Hematopoietic multipotent progenitor cell (in vitro differentiated cells): ENCODE data around the gene KCNJ1. TPM values are rescaled to one million over a fixed set of nuclear protein-coding genes. Genes with fewer than 3 reads are reported as not detected.

Experiments
- DNase-seq, 3 donors: peaks; one replicate each; pipeline ENCODE4 v3.0.0-alpha.2; 2011 to 2015; ENCODE audit warnings: low read depth in 2 of 3, low spot score in 2 of 3
- total RNA-seq: library from RNA; depleted of rRNA; stranded (reverse); fragments of >200 nt; gene quantifications from one replicate; pipeline ENCODE4 v1.2.3, GENCODE V29; 2012

Gene KCNJ1
- total RNA-seq = under 0.01 TPM

DNA sequence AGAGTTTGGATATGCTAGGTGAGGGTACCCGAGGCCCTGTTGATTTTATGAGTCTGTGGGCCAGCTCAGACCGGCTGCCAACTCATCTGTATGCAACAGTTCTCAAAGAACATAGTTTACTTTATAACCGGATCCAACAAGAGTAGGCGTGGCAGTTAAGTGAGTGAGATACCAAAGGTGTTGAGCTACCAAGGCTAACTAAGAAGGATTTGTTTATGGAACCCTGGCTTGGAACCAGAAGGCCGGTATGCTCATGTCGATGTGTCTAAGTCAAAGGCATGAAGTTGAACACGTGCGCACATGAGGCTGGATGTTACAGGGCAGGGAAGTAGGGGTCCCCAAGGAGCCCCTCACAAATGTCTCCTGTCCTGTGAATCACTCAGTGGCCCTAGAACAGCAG lies at the start of gene KCNJ1:
Gene KCNJ1, minus strand, starts transcription at position 20 of the 400 bp plus-strand sequence. CDS start 27,053 bp downstream, outside the sequence.
- DNase-seq = peak in 1 of 3 donors; percentile 31

DNA sequence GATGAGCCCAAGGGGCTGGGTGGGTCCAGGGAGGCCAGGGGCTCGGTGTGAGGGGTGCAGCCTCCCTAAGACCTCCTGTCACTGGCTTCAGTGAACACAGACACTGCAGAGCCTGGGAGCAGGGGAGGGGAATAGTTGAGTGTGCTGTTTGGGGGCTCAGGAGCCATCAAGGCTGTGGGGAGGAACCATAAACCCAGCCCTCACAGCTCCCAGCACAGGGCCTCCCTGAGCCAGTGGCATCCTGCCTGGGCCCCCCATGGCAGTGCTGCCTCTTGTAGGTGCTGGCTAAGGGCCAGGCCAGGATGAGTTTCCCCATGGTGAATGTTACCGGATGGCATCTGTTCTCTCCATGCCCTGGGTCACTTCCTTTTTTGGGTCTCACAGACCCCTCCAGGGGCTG lies 49.6 kb upstream of the KCNJ1 start:
- DNase-seq = peak in 1 of 3 donors; percentile 38

DNA sequence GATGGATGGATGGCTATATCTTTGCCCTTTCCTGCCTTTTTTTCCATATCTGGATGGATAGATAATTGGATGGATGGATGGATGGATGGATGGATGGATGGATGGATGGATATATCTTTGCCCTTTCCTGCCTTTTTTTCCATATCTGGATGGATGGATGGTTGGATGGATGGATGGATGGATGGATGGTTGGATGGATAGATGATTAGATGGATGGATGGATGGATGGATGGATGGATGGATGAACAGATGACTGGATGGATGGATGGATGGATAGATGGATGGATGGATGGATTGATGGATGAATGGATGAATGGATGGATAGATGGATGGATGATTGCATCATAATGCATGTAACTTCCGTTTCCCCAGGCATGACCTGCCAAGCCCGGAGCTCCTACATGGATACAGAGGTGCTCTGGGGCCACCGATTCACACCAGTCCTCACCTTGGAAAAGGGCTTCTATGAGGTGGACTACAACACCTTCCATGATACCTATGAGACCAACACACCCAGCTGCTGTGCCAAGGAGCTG lies 49.0 kb upstream of the KCNJ1 start:
- DNase-seq = no peak

GRCh38 chr11:128915149-128915521 lies 48.0 kb upstream of the KCNJ1 start:
- DNase-seq = no peak

DNA sequence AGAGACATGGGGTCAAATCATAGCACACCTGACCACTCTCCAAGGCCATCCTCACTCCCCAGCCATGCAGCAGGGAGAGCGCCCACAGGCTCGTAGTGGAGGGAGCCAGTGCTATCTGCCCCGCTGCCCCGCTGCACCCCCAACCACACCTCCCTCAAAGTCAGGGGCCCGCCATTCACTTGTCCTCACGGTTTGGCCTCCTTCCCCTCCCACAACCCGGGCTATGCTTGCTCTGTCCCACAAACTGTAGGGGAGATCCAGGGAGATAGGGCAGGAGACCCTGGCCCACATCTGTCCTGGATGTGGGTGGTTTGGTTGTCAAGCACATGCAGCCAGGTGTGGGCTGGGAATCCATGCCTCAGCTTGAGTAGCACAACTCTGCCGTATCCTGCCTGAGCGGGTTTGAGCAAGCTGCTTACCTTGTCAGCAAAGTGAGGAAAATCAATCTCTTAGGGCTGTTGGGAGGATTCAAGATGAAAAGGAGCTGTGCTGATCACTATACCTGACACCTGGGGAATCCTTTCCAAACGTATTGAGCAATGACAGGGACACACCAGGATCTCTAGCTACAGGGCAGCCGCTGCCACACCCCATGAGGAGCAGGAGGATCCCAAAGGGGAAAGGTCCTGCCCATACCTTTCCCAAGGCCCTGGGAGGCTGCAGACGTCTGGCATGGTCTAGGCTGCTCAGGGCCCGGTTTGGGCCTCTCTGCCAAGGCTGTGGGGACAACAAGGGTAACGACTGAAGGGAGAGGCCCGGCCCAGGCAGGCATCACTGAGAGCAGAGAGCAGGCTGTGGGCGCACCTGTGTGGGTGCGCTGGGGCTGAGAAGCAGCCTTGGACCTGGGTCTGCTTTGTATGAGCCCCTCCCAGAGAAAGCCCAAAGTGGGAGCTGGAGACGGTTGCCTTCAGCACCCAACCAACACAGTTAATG lies 47.4 kb upstream of the KCNJ1 start:
- DNase-seq = no peak

GRCh38 chr11:128913806-128914205 lies 46.7 kb upstream of the KCNJ1 start:
- DNase-seq = no peak

DNA sequence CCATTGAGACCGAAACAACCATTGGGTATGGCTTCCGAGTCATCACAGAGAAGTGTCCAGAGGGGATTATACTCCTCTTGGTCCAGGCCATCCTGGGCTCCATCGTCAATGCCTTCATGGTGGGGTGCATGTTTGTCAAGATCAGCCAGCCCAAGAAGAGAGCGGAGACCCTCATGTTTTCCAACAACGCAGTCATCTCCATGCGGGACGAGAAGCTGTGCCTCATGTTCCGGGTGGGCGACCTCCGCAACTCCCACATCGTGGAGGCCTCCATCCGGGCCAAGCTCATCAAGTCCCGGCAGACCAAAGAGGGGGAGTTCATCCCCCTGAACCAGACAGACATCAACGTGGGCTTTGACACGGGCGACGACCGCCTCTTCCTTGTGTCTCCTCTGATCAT lies 44.6 kb upstream of the KCNJ1 start:
- no peak for DNase-seq

GRCh38 chr11:128911239-128911638 lies 44.1 kb upstream of the KCNJ1 start:
- no peak for DNase-seq

GRCh38 chr11:128910576-128910975 lies 43.5 kb upstream of the KCNJ1 start:
- no peak for DNase-seq

DNA sequence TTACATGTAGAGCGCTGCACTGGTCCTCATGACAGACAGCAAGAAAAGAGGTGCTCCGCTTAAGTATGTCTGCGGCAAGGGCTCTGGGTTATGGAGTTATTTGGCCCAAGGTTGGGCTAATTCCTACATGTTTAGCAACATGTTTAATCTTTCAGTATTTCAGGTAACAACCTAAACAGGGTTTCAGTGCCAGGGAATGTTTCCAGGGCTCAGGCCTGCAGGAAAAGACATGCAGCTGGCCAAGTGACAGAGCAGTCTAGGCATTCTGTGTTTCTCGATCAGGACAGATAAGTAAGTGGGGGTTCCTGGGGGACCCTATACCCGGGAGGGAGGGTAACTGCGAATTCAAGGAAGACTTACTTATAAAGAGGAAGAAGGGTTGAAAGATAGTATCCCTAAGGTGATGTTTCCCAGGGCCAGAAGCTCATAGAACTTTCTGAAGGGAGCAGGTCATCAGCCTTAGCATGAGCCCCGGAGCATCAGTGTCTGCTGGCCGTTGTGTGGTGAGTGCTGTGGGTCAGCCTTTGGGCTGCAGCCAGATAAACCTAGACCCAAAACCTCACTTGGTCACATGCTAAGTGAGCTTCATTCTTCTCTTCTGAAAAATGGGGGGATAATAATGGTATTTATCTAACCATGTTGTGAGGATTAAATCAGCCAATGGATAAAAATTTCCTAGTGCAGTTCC lies 42.5 kb upstream of the KCNJ1 start:
- no peak for DNase-seq

GRCh38 chr11:128908391-128909246 lies 41.5 kb upstream of the KCNJ1 start:
- peak in 2 of 3 donors; percentile 88 to 92 for DNase-seq

DNA sequence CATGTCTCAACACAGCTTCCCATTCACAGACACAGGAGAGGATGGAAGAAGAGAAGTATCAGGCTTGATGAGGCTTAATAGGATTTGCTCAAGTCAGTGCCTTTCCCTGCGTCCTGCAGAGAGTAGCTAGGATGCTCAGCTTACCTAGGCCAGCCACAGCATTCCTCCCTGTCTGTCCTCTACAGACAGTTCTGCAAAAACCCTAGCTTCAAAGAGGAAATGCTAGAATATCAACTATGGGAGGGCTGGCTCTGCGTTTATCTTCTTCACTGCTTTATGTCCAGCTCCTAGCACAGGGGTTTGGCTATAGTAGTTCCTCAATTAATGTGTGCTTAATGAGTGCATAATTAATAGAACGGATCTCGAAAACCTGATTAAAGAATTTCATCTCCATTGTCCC lies 40.5 kb upstream of the KCNJ1 start:
- DNase-seq = no peak

- DNase-seq = no peak
Measured at GRCh38 chr11:128906185-128907050, 39.3 kb upstream of the KCNJ1 start.

DNA sequence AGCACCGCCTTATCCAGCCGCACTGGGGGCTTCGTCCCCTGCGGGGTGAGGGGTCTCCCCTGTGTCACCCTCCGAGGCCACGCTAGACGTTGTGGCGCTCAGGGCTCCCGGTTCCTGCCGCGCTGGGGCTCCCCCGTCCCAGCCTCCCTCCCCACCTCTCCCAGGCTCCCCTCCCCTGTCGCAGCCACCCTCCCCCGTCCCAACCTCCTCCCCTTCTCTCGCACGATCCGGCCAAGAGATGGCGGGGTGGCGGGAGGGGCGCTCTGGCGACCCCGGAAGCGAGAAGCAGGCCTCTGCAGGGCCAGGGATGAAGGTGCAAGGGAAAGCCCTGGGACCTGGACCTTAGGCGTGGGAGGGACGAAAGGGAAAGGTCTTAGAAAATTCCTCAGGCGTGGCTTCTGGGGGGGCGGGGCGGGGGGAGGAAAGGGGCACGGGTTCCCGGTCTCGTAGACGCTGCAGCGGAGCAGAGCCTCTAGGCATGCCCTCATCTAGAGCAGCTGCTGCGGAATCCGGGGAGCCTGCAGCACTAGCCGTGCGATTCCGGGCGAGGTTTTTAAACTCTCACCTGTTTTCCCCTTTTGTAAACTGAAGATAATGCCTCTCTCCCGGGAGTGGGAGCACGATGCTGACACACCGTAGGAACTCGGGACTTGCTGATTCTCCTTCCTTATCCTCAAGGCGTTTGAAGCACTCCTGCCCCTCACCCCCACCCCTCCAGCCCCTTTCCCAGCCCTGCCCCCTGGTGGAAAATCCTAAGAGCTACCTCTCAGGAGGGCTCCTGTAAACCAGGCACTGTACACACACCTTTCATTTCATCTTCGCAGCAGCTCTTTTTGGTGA lies 38.5 kb upstream of the KCNJ1 start:
- peak in 1 of 3 donors; percentile 60 for DNase-seq

GRCh38 chr11:128904656-128905344 lies 37.7 kb upstream of the KCNJ1 start:
- peak in 1 of 3 donors; percentile 80 for DNase-seq

GRCh38 chr11:128904303-128904655 lies 37.2 kb upstream of the KCNJ1 start:
- DNase-seq = no peak

- DNase-seq = peak in 1 of 3 donors; percentile 38
Measured at GRCh38 chr11:128903248-128904061, 36.4 kb upstream of the KCNJ1 start.
